ENCODE measurements around the gene OCRL. TPM values are rescaled to one million over a fixed set of nuclear protein-coding genes. Genes with fewer than 3 reads are reported as not detected.

The OCRL gene
- total and polyA plus RNA-seq, 2 donors from 2014 or later: 9.4 to 20.0 TPM

DNA sequence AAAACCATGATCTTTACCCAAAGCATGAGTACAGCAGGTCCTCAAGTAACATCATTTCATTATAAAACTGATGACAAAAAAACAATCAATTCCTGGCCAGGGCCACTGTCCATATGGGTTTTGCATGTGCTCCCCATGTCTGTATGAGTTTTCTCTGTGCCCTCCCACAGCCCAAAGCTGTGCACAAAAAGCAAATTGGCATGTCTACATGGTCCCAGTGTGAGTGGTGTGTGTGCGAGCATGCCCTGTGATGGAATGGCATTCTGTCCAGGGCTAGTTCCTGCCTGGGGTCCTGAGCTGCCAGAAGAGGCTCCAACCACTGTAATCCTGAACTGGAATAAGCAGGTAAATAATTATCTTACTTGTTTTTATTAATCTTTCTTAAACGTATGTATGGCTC is 45.2 kb upstream of the OCRL start:
- intact Hi-C loops (cut with DNase I): no loop called here
- H3K9me3 ChIP-seq (ENCODE audit: control insufficient read depth in 2 of 3, insufficient read depth in 1 of 3, low read length in 3 of 3): no peaks in the 10 kb centered on the region
- no peaks in the 10 kb centered on the region for H3K27me3 ChIP-seq (ENCODE audit: control insufficient read depth, insufficient read depth, low read length)
- FAIRE-seq: no peak
- H3K4me3 ChIP-seq (ENCODE audit: low read length in 3 of 3): no peak overlapping the region
- no peak for TF ChIP-seq CTCF (IDR thresholded peaks at IDR 0.05; ENCODE audit: borderline replicate concordance, extremely low read depth, insufficient read depth)
- no peak overlapping the region for H3K27ac ChIP-seq (ENCODE audit: low read depth in 2 of 2, low read length in 2 of 2)
- no peak for DNase-seq
- H3K9ac ChIP-seq (ENCODE audit: low read length in 3 of 3): no peak overlapping the region
- H3K4me1 ChIP-seq (ENCODE audit: control insufficient read depth in 2 of 3, insufficient read depth in 2 of 3, low read depth in 1 of 3, low read length in 3 of 3): no peaks in the 10 kb centered on the region
- H3K36me3 ChIP-seq (ENCODE audit: control insufficient read depth in 2 of 3, insufficient read depth in 3 of 3, low read length in 3 of 3): no peaks in the 10 kb centered on the region

GRCh38 chrX:129495900-129496299 is 44.2 kb upstream of the OCRL start:
- H3K4me1 ChIP-seq (ENCODE audit: control insufficient read depth in 2 of 3, insufficient read depth in 2 of 3, low read depth in 1 of 3, low read length in 3 of 3): no peaks in the 10 kb centered on the region
- no peak overlapping the region for H3K4me3 ChIP-seq (ENCODE audit: low read length in 3 of 3)
- no peaks in the 10 kb centered on the region for H3K36me3 ChIP-seq (ENCODE audit: control insufficient read depth in 2 of 3, insufficient read depth in 3 of 3, low read length in 3 of 3)
- H3K9ac ChIP-seq (ENCODE audit: low read length in 3 of 3): no peak overlapping the region
- H3K27ac ChIP-seq (ENCODE audit: low read depth in 2 of 2, low read length in 2 of 2): no peak overlapping the region
- no peaks in the 10 kb centered on the region for H3K9me3 ChIP-seq (ENCODE audit: control insufficient read depth in 2 of 3, insufficient read depth in 1 of 3, low read length in 3 of 3)
- intact Hi-C loops (cut with DNase I): no loop called here
- DNase-seq: no peak
- H3K27me3 ChIP-seq (ENCODE audit: control insufficient read depth, insufficient read depth, low read length): no peaks in the 10 kb centered on the region
- no peak for TF ChIP-seq CTCF (IDR thresholded peaks at IDR 0.05; ENCODE audit: borderline replicate concordance, extremely low read depth, insufficient read depth)
- FAIRE-seq: no peak

DNA sequence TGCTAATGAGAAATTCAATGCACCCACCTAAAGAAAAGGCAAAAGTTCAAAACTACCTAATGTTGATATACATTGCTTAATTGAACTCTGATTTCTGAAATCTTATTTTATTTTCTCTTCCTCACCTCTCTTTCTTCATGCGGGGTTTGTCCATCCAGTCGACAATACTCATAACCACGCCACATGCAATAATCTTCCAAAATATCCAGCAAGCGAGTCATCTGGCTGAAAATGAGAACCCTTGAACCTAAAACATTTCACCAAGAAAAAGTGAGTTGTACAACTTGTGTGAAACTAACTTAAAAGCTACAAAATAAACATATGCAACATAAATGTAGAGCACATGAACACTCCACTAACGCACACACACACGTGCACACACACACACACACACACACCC is 43.4 kb upstream of the OCRL start:
- H3K27ac ChIP-seq (ENCODE audit: low read depth in 2 of 2, low read length in 2 of 2): no peak overlapping the region
- intact Hi-C loops (cut with DNase I): no loop called here
- no peaks in the 10 kb centered on the region for H3K36me3 ChIP-seq (ENCODE audit: control insufficient read depth in 2 of 3, insufficient read depth in 3 of 3, low read length in 3 of 3)
- no peak overlapping the region for H3K9ac ChIP-seq (ENCODE audit: low read length in 3 of 3)
- no peaks in the 10 kb centered on the region for H3K27me3 ChIP-seq (ENCODE audit: control insufficient read depth, insufficient read depth, low read length)
- DNase-seq (no peak), FAIRE-seq (no peak)
- H3K9me3 ChIP-seq (ENCODE audit: control insufficient read depth in 2 of 3, insufficient read depth in 1 of 3, low read length in 3 of 3): no peaks in the 10 kb centered on the region
- no peak for TF ChIP-seq CTCF (IDR thresholded peaks at IDR 0.05; ENCODE audit: borderline replicate concordance, extremely low read depth, insufficient read depth)
- no peaks in the 10 kb centered on the region for H3K4me1 ChIP-seq (ENCODE audit: control insufficient read depth in 2 of 3, insufficient read depth in 2 of 3, low read depth in 1 of 3, low read length in 3 of 3)
- no peak overlapping the region for H3K4me3 ChIP-seq (ENCODE audit: low read length in 3 of 3)

GRCh38 chrX:129497146-129497843 is 42.8 kb upstream of the OCRL start:
- H3K27ac ChIP-seq (ENCODE audit: low read depth in 2 of 2, low read length in 2 of 2): no peak overlapping the region
- intact Hi-C loops (cut with DNase I): no loop called here
- H3K9ac ChIP-seq (ENCODE audit: low read length in 3 of 3): no peak overlapping the region
- no peaks in the 10 kb centered on the region for H3K4me1 ChIP-seq (ENCODE audit: control insufficient read depth in 2 of 3, insufficient read depth in 2 of 3, low read depth in 1 of 3, low read length in 3 of 3)
- H3K27me3 ChIP-seq (ENCODE audit: control insufficient read depth, insufficient read depth, low read length): no peaks in the 10 kb centered on the region
- FAIRE-seq (no peak), DNase-seq (no peak)
- H3K9me3 ChIP-seq (ENCODE audit: control insufficient read depth in 2 of 3, insufficient read depth in 1 of 3, low read length in 3 of 3): no peaks in the 10 kb centered on the region
- no peak overlapping the region for H3K4me3 ChIP-seq (ENCODE audit: low read length in 3 of 3)
- TF ChIP-seq CTCF (IDR thresholded peaks at IDR 0.05; ENCODE audit: borderline replicate concordance, extremely low read depth, insufficient read depth): no peak
- H3K36me3 ChIP-seq (ENCODE audit: control insufficient read depth in 2 of 3, insufficient read depth in 3 of 3, low read length in 3 of 3): peaks cover 0 to 3% (median under 1%) of the 10 kb centered on the region in 3 donors

All from kidney (tissue), 14 donors.